Activated B cell treated with CpG ODN at 0.5 μM for 24 hours (primary cell): ENCODE measurements around the gene TRAPPC3. TPM values are rescaled to one million over a fixed set of nuclear protein-coding genes. Genes with fewer than 3 reads are reported as not detected.

Experiments used
- ATAC-seq: fragments of 200-7000 bp; cut with Tn5 transposase; one replicate; pipeline ENCODE4 v1.10.0; 2021; ENCODE audit warnings: low read depth, mild to moderate bottlenecking, moderate library complexity
- CTCF ChIA-PET: fragments of 350-600 bp; sonication (Branson Sonifier 250); formaldehyde crosslinking; loops from one replicate; lab custom pipeline; 2021; ENCODE audit warnings: antibody characterized with exemption; lab: Charles Lee
- POLR2A ChIA-PET: fragments of 350-600 bp; sonication (Branson Sonifier 250); formaldehyde crosslinking; loops from one replicate; lab custom pipeline; 2021; ENCODE audit warnings: antibody characterized with exemption; lab: Charles Lee
- DNase-seq: peaks from one replicate; pipeline ENCODE4 v3.0.0; 2022
- H3K27ac Mint-ChIP-seq: one replicate; pipeline ENCODE4 v1.8.0; 2020; ENCODE audit warnings: mixed read lengths
- H3K27me3 Mint-ChIP-seq: one replicate; pipeline ENCODE4 v1.8.0; 2021; ENCODE audit warnings: mixed read lengths
- H3K36me3 Mint-ChIP-seq: one replicate; pipeline ENCODE4 v1.8.0; 2021; ENCODE audit warnings: low read depth, mixed read lengths
- H3K4me1 Mint-ChIP-seq: one replicate; pipeline ENCODE4 v1.8.0; 2021; ENCODE audit warnings: mixed read lengths
- H3K4me3 Mint-ChIP-seq: one replicate; pipeline ENCODE4 v1.8.0; 2020; ENCODE audit warnings: mild to moderate bottlenecking, mixed read lengths
- H3K9me3 Mint-ChIP-seq: one replicate; pipeline ENCODE4 v1.8.0; 2020; ENCODE audit warnings: mixed read lengths
- CTCF ChIP-seq: fragments of 200-600 bp; IDR thresholded peaks from one replicate; pipeline ENCODE4 v1.8.0; 2022; ENCODE audit warnings: antibody characterized with exemption, mild to moderate bottlenecking
- intact Hi-C: fragments of 100-400 bp; cut with micrococcal nuclease; formaldehyde crosslinking; loops from one replicate; pipeline ENCODE4 v1.15.1; 2024
- total RNA-seq: library from RNA; stranded (reverse); gene quantifications from 2 replicates; pipeline ENCODE4 v1.2.3, GENCODE V29; 2022

The TRAPPC3 gene
- total RNA-seq, 1 donor from 2014 or later, result 48.5 TPM

- DNase-seq (no peak), ATAC-seq (no peak)
- Mint-ChIP-seq H3K4me3 (no peak overlapping the region), H3K4me1 (peaks cover 3% of the 10 kb centered on the region), H3K36me3 (peaks cover 31% of the 10 kb centered on the region), H3K27me3 (no peaks in the 10 kb centered on the region), H3K27ac (no peak overlapping the region), H3K9me3 (no peaks in the 10 kb centered on the region)
- no peak for TF ChIP-seq CTCF
- ChIA-PET CTCF (interaction anchor here (0.7 to 1.3 kb wide), 2 partner anchors 34 to 102 kb away, joined by 3 read pairs; partner anchors contain the start of gene TRAPPC3), POLR2A (interaction anchor here (0.6 kb wide), 1 partner anchor 46 kb away, joined by 4 read pairs; no protein-coding TSS in a partner anchor)
- intact Hi-C loops, result no loop called here
These were observed 34.1 kb upstream of the TRAPPC3 start for GRCh38 chr1:36183309-36183856.

- DNase-seq, result no peak
- POLR2A ChIA-PET, result no interaction called here
- Mint-ChIP-seq H3K4me3 (no peak overlapping the region), H3K27me3 (no peaks in the 10 kb centered on the region), H3K27ac (no peak overlapping the region), H3K36me3 (peaks cover 36% of the 10 kb centered on the region), H3K4me1 (no peaks in the 10 kb centered on the region), H3K9me3 (no peaks in the 10 kb centered on the region)
- CTCF ChIA-PET, result interaction anchor here (0.7 to 1.3 kb wide), 2 partner anchors 34 to 103 kb away, joined by 3 read pairs; partner anchors contain the start of gene TRAPPC3
- TF ChIP-seq CTCF, result no peak
- no peak for ATAC-seq
- intact Hi-C loops, result no loop called here
These were observed 33.4 kb upstream of the TRAPPC3 start for GRCh38 chr1:36182734-36183133.

GRCh38 chr1:36179220-36179600 is 29.9 kb upstream of the TRAPPC3 start:
- no peak overlapping the region for H3K4me3 Mint-ChIP-seq
- peaks cover 64% of the 10 kb centered on the region for H3K36me3 Mint-ChIP-seq
- no peak for TF ChIP-seq CTCF
- peaks cover 13% of the 10 kb centered on the region for H3K4me1 Mint-ChIP-seq
- no peak overlapping the region for H3K27ac Mint-ChIP-seq
- POLR2A ChIA-PET, result no interaction called here
- ATAC-seq (no peak), DNase-seq (no peak)
- CTCF ChIA-PET, result no interaction called here
- no peaks in the 10 kb centered on the region for H3K27me3 Mint-ChIP-seq
- H3K9me3 Mint-ChIP-seq, result no peaks in the 10 kb centered on the region
- intact Hi-C loops, result no loop called here

GRCh38 chr1:36178471-36179219 is 29.4 kb upstream of the TRAPPC3 start:
- Mint-ChIP-seq H3K27ac (no peak overlapping the region), H3K27me3 (no peaks in the 10 kb centered on the region), H3K4me1 (peaks cover 13% of the 10 kb centered on the region), H3K36me3 (peaks cover 70% of the 10 kb centered on the region), H3K4me3 (no peak overlapping the region), H3K9me3 (no peaks in the 10 kb centered on the region)
- intact Hi-C loops, result no loop called here
- no peak for ATAC-seq
- no peak for TF ChIP-seq CTCF
- ChIA-PET CTCF (no interaction called here), POLR2A (no interaction called here)
- DNase-seq, result no peak

- H3K4me3 Mint-ChIP-seq, result no peak overlapping the region
- H3K27ac Mint-ChIP-seq, result no peak overlapping the region
- no peak for TF ChIP-seq CTCF
- CTCF ChIA-PET, result no interaction called here
- intact Hi-C loops, result no loop called here
- no peaks in the 10 kb centered on the region for H3K27me3 Mint-ChIP-seq
- no peaks in the 10 kb centered on the region for H3K9me3 Mint-ChIP-seq
- ATAC-seq (no peak), DNase-seq (no peak)
- H3K36me3 Mint-ChIP-seq, result peaks cover 78% of the 10 kb centered on the region
- POLR2A ChIA-PET, result no interaction called here
- H3K4me1 Mint-ChIP-seq, result peaks cover 13% of the 10 kb centered on the region
These were observed 28.5 kb upstream of the TRAPPC3 start for GRCh38 chr1:36177589-36178431.
